ENCODE results near the gene TAOK3. TPM values are rescaled to one million over a fixed set of nuclear protein-coding genes. Genes with fewer than 3 reads are reported as not detected.
"Not testable (repeated sequence)": the region's sequence is repeated elsewhere in the genome, so short reads cannot be mapped to it uniquely, and the experiment has no call there.

Gene TAOK3
- total RNA-seq, 2 experiments from 2014 or later = 47.5 to 50.4 TPM

GRCh38 chr12:118312578-118312977, 60.1 kb downstream of the TAOK3 start:
- Mint-ChIP-seq H3K9me3 (no peaks in the 10 kb centered on the region), H3K4me3 (peak overlapping the region; percentile 2), H3K27me3 (no peaks in the 10 kb centered on the region), H3K36me3 (peaks cover 5% of the 10 kb centered on the region), H3K4me1 (ENCODE audit: low read depth) (peaks cover 44% of the 10 kb centered on the region), H3K27ac (peak overlapping the region; percentile 64)
- ChIA-PET POLR2A (no interaction called here), CTCF (interaction anchor here (1.0 to 5.8 kb wide), 4 partner anchors 22 to 147 kb away, joined by 4 to 35 read pairs (median 6); partner anchors contain the start of gene SUDS3)
- intact Hi-C loops (cut with micrococcal nuclease) = loop anchor here (1.0 kb wide), 1 partner anchor 45 kb away; no protein-coding TSS in a partner anchor
- no peak for DNase-seq

- Mint-ChIP-seq H3K4me3 (no peak overlapping the region), H3K4me1 (ENCODE audit: low read depth) (peaks cover 51% of the 10 kb centered on the region), H3K36me3 (peaks cover 5% of the 10 kb centered on the region), H3K27ac (no peak overlapping the region), H3K27me3 (no peaks in the 10 kb centered on the region), H3K9me3 (no peaks in the 10 kb centered on the region)
- intact Hi-C loops (cut with micrococcal nuclease) = loop anchor here (1.0 kb wide), 1 partner anchor 46 kb away; no protein-coding TSS in a partner anchor
- ChIA-PET POLR2A (interaction anchor here (0.9 kb wide), 1 partner anchor 48 kb away, joined by 4 read pairs; no protein-coding TSS in a partner anchor), CTCF (interaction anchor here (1.8 to 5.8 kb wide), 2 partner anchors 45 to 65 kb away, joined by 6 to 35 read pairs; partner anchors contain the start of gene SUDS3)
- no peak for DNase-seq
Observed at GRCh38 chr12:118311666-118312065, 61.0 kb downstream of the TAOK3 start.

GRCh38 chr12:118310320-118310719, 62.4 kb downstream of the TAOK3 start:
- no peak for DNase-seq
- intact Hi-C loops (cut with micrococcal nuclease) = no loop called here
- Mint-ChIP-seq H3K27me3 (no peaks in the 10 kb centered on the region), H3K36me3 (no peaks in the 10 kb centered on the region), H3K9me3 (no peaks in the 10 kb centered on the region), H3K4me1 (ENCODE audit: low read depth) (peaks cover 41% of the 10 kb centered on the region), H3K27ac (no peak overlapping the region), H3K4me3 (no peak overlapping the region)
- CTCF ChIA-PET = interaction anchor here (0.9 to 2.0 kb wide), 3 partner anchors 66 to 145 kb away, joined by 3 to 8 read pairs (median 7); partner anchors contain the start of gene SUDS3
- POLR2A ChIA-PET = interaction anchor here (1.1 kb wide), 1 partner anchor 47 kb away, joined by 3 read pairs; no protein-coding TSS in a partner anchor

- DNase-seq = peak; percentile 39
- H3K27me3 Mint-ChIP-seq, H3K36me3 Mint-ChIP-seq, H3K9me3 Mint-ChIP-seq: not testable (repeated sequence)
- Mint-ChIP-seq H3K27ac (peak overlapping the region; percentile 86), H3K4me3 (peak overlapping the region; percentile 8), H3K4me1 (ENCODE audit: low read depth) (peaks cover 41% of the 10 kb centered on the region)
- CTCF ChIA-PET = interaction anchor here (0.7 to 2.7 kb wide), 4 partner anchors 47 to 143 kb away, joined by 3 to 15 read pairs (median 9); partner anchors contain the start of gene SUDS3
- intact Hi-C loops (cut with micrococcal nuclease) = loop anchor here (10.0 kb wide), 1 partner anchor 253 kb away; no protein-coding TSS in a partner anchor
- POLR2A ChIA-PET = interaction anchor here (1.0 to 1.9 kb wide), 3 partner anchors 32 to 68 kb away, joined by 3 to 7 read pairs (median 7); partner anchors contain the start of gene SUDS3
Observed at GRCh38 chr12:118308006-118308405, 64.7 kb downstream of the TAOK3 start.

GRCh38 chr12:118307069-118307954, 65.4 kb downstream of the TAOK3 start:
- peak overlapping the region; percentile 86 for H3K27ac Mint-ChIP-seq
- H3K4me3 Mint-ChIP-seq = peak overlapping the region; percentile 64
- H3K4me1 Mint-ChIP-seq (ENCODE audit: low read depth) = peaks cover 41% of the 10 kb centered on the region
- H3K36me3 Mint-ChIP-seq = no peaks in the 10 kb centered on the region
- CTCF ChIA-PET = interaction anchor here (0.7 to 2.7 kb wide), 5 partner anchors 47 to 143 kb away, joined by 3 to 15 read pairs (median 5); partner anchors contain the start of genes SUDS3 and TAOK3
- POLR2A ChIA-PET = interaction anchor here (1.0 to 1.9 kb wide), 3 partner anchors 31 to 69 kb away, joined by 3 to 7 read pairs (median 7); partner anchors contain the start of gene SUDS3
- H3K27me3 Mint-ChIP-seq = no peaks in the 10 kb centered on the region
- H3K9me3 Mint-ChIP-seq = no peaks in the 10 kb centered on the region
- intact Hi-C loops (cut with micrococcal nuclease) = loop anchor here (1.0 to 10.0 kb wide), 5 partner anchors 52 to 253 kb away; no protein-coding TSS in a partner anchor
- peak; percentile 79 for DNase-seq

- intact Hi-C loops (cut with micrococcal nuclease) = loop anchor here (10.0 kb wide), 1 partner anchor 249 kb away; no protein-coding TSS in a partner anchor
- H3K4me1 Mint-ChIP-seq (ENCODE audit: low read depth) = peaks cover 53% of the 10 kb centered on the region
- no peaks in the 10 kb centered on the region for H3K9me3 Mint-ChIP-seq
- no peak for DNase-seq
- H3K4me3 Mint-ChIP-seq = no peak overlapping the region
- POLR2A ChIA-PET = interaction anchor here (1.0 kb wide), 1 partner anchor 69 kb away, joined by 3 read pairs; the partner anchor contains the start of gene TAOK3
- peak overlapping the region; percentile 60 for H3K27ac Mint-ChIP-seq
- CTCF ChIA-PET = interaction anchor here (1.0 kb wide), 1 partner anchor 72 kb away, joined by 5 read pairs; the partner anchor contains the start of gene SUDS3
- no peaks in the 10 kb centered on the region for H3K36me3 Mint-ChIP-seq
- H3K27me3 Mint-ChIP-seq = no peaks in the 10 kb centered on the region
Observed at GRCh38 chr12:118304093-118304492, 68.6 kb downstream of the TAOK3 start.

- Mint-ChIP-seq H3K9me3 (no peaks in the 10 kb centered on the region), H3K27me3 (no peaks in the 10 kb centered on the region), H3K4me3 (no peak overlapping the region), H3K4me1 (ENCODE audit: low read depth) (peaks cover 42% of the 10 kb centered on the region), H3K27ac (no peak overlapping the region), H3K36me3 (no peaks in the 10 kb centered on the region)
- POLR2A ChIA-PET = no interaction called here
- no peak for DNase-seq
- intact Hi-C loops (cut with micrococcal nuclease) = loop anchor here (10.0 kb wide), 1 partner anchor 247 kb away; no protein-coding TSS in a partner anchor
- CTCF ChIA-PET = no interaction called here
Observed at GRCh38 chr12:118302053-118302452, 70.7 kb downstream of the TAOK3 start.

- ChIA-PET CTCF (interaction anchor here (0.7 to 1.5 kb wide), 2 partner anchors 58 to 76 kb away, joined by 3 to 6 read pairs; partner anchors contain the start of gene SUDS3), POLR2A (no interaction called here)
- H3K36me3 Mint-ChIP-seq = no peaks in the 10 kb centered on the region
- peaks cover 40% of the 10 kb centered on the region for H3K4me1 Mint-ChIP-seq (ENCODE audit: low read depth)
- no peak for DNase-seq
- H3K9me3 Mint-ChIP-seq = no peaks in the 10 kb centered on the region
- H3K27me3 Mint-ChIP-seq = no peaks in the 10 kb centered on the region
- H3K4me3 Mint-ChIP-seq = no peak overlapping the region
- intact Hi-C loops (cut with micrococcal nuclease) = loop anchor here (10.0 kb wide), 1 partner anchor 245 kb away; no protein-coding TSS in a partner anchor
- H3K27ac Mint-ChIP-seq = no peak overlapping the region
Observed at GRCh38 chr12:118299791-118300460, 72.8 kb downstream of the TAOK3 start.

GRCh38 chr12:118297284-118297683, 75.4 kb downstream of the TAOK3 start:
- Mint-ChIP-seq H3K4me1 (ENCODE audit: low read depth) (peaks cover 20% of the 10 kb centered on the region), H3K27me3 (no peaks in the 10 kb centered on the region), H3K9me3 (no peaks in the 10 kb centered on the region), H3K36me3 (peaks cover 3% of the 10 kb centered on the region), H3K27ac (no peak overlapping the region), H3K4me3 (no peak overlapping the region)
- no peak for DNase-seq
- ChIA-PET POLR2A (no interaction called here), CTCF (no interaction called here)
- intact Hi-C loops (cut with micrococcal nuclease) = no loop called here

- Mint-ChIP-seq H3K9me3 (no peaks in the 10 kb centered on the region), H3K27me3 (no peaks in the 10 kb centered on the region), H3K4me3 (no peak overlapping the region), H3K36me3 (peaks cover 5% of the 10 kb centered on the region), H3K27ac (no peak overlapping the region), H3K4me1 (ENCODE audit: low read depth) (no peaks in the 10 kb centered on the region)
- ChIA-PET POLR2A (no interaction called here), CTCF (no interaction called here)
- no peak for DNase-seq
- intact Hi-C loops (cut with micrococcal nuclease) = no loop called here
Observed at GRCh38 chr12:118292836-118293235, 79.9 kb downstream of the TAOK3 start.

GRCh38 chr12:118290130-118290529, 82.6 kb downstream of the TAOK3 start:
- H3K36me3 Mint-ChIP-seq = peaks cover 9% of the 10 kb centered on the region
- no peaks in the 10 kb centered on the region for H3K27me3 Mint-ChIP-seq
- H3K4me3 Mint-ChIP-seq = no peak overlapping the region
- DNase-seq = no peak
- no peak overlapping the region for H3K27ac Mint-ChIP-seq
- H3K4me1 Mint-ChIP-seq (ENCODE audit: low read depth) = no peaks in the 10 kb centered on the region
- H3K9me3 Mint-ChIP-seq = no peaks in the 10 kb centered on the region
- POLR2A ChIA-PET = no interaction called here
- intact Hi-C loops (cut with micrococcal nuclease) = no loop called here
- CTCF ChIA-PET = interaction anchor here (2.1 kb wide), 1 partner anchor 86 kb away, joined by 13 read pairs; the partner anchor contains the start of gene SUDS3

Data from activated CD4-positive, alpha-beta memory T cell treated with anti-CD3 and anti-CD28 coated beads for 36 hours (primary cell).